K562 (cell line): ENCODE measurements around the gene BRCC3. TPM values are rescaled to one million over a fixed set of nuclear protein-coding genes. Genes with fewer than 3 reads are reported as not detected.

ENCODE experiments used
- ADNP ChIP-seq: fragments of 200-800 bp; sonication (Bioruptor generic); IDR thresholded peaks from 2 replicates; pipeline ENCODE4 v1.6.1; 2016; ENCODE audit warnings: missing genetic modification characterization, missing compliant biosample characterization
- CCNT2 ChIP-seq: IDR thresholded peaks from 2 replicates; pipeline ENCODE4 v1.6.1; 2011; ENCODE audit warnings: borderline replicate concordance, low read depth, mild to moderate bottlenecking, moderate library complexity, mixed read lengths, low read length; ENCODE audit not compliant: insufficient read length; ENCODE audit errors: extremely low read depth
- CTCF ChIP-seq, 3 experiments: IDR thresholded peaks in 2 of 3; conservative IDR thresholded peaks in 1 of 3; 2 replicates each; pipeline ENCODE4 v1.5.1; 2011 to 2012; ENCODE audit warnings: low read length in 3 of 3, mild to moderate bottlenecking in 3 of 3, control low read depth in 2 of 3, improper control_type of control experiment in 1 of 3, inconsistent platforms in 1 of 3, low read depth in 1 of 3, mixed read lengths in 1 of 3, moderate library complexity in 1 of 3; ENCODE audit not compliant: insufficient read depth in 2 of 3
- GATAD2A ChIP-seq: fragments of 450-650 bp; IDR thresholded peaks from 2 replicates; pipeline ENCODE4 v1.6.1; 2017
- HLTF ChIP-seq: fragments of 450-650 bp; IDR thresholded peaks from 2 replicates; pipeline ENCODE4 v1.6.1; 2016
- JUNB ChIP-seq: fragments of 450-650 bp; formaldehyde crosslinking; conservative IDR thresholded peaks from 2 replicates; pipeline ENCODE4 v1.4.0; 2020; ENCODE audit warnings: mild to moderate bottlenecking
- LARP7 ChIP-seq: fragments of 450-650 bp; IDR thresholded peaks from 2 replicates; pipeline ENCODE4 v1.6.1; 2016
- MCM7 ChIP-seq, 2 experiments: fragments of 450-650 bp; IDR thresholded peaks; 2 replicates each; pipeline ENCODE4 v1.6.1; 2016 to 2018
- MEF2D ChIP-seq: conservative IDR thresholded peaks from 2 replicates; pipeline ENCODE4 v1.6.1; 2016; ENCODE audit warnings: low read depth, missing genetic modification characterization, missing compliant biosample characterization
- MYC ChIP-seq, 2 experiments: fragments of 250-450 bp in 1 of 2; sonication (Bioruptor Pico) in 1 of 2; IDR thresholded peaks; 2 replicates each; pipeline versions ENCODE4 v1.5.1 to v1.6.1; 2012 to 2021; ENCODE audit warnings: low read depth in 2 of 2, borderline replicate concordance in 1 of 2, improper control_type of control experiment in 1 of 2, low read length in 1 of 2, mild to moderate bottlenecking in 1 of 2, moderate library complexity in 1 of 2
- NFRKB ChIP-seq: fragments of 450-650 bp; IDR thresholded peaks from 2 replicates; pipeline ENCODE4 v1.6.1; 2016; ENCODE audit warnings: low read depth
- POLR2A ChIP-seq: fragments of 450-650 bp; conservative IDR thresholded peaks from 2 replicates; pipeline ENCODE4 v1.6.1; 2016
- RHOXF2B ChIP-seq: fragments of 250-450 bp; sonication (Bioruptor Pico); conservative IDR thresholded peaks from 2 replicates; pipeline ENCODE4 v1.5.1; 2021
- SFPQ ChIP-seq: fragments of 200-400 bp; formaldehyde crosslinking; IDR thresholded peaks from 2 replicates; pipeline ENCODE4 v1.6.1; 2017; ENCODE audit warnings: mild to moderate bottlenecking, low read depth, low read length, moderate library complexity
- SP2 ChIP-seq: IDR thresholded peaks from 2 replicates; pipeline ENCODE4 v1.6.1; 2011; ENCODE audit warnings: mild to moderate bottlenecking, low read depth, low read length, moderate library complexity; ENCODE audit not compliant: poor library complexity, severe bottlenecking; ENCODE audit errors: extremely low read depth
- ZBTB17 ChIP-seq: fragments of 450-650 bp; formaldehyde crosslinking; IDR thresholded peaks from 2 replicates; pipeline ENCODE4 v1.4.0; 2020; ENCODE audit warnings: mild to moderate bottlenecking
- ZFP1 ChIP-seq: fragments of 450-650 bp; formaldehyde crosslinking; IDR thresholded peaks from 2 replicates; pipeline ENCODE4 v1.4.0; 2020; ENCODE audit warnings: mild to moderate bottlenecking, mixed read lengths
- ZNF277 ChIP-seq: fragments of 250-450 bp; sonication (Bioruptor Pico); IDR thresholded peaks from 2 replicates; pipeline ENCODE4 v1.8.0; 2022; ENCODE audit warnings: inconsistent platforms, mild to moderate bottlenecking, moderate library complexity, borderline replicate concordance
- ZNF354B ChIP-seq: fragments of 250-450 bp; sonication (Bioruptor Pico); IDR thresholded peaks from 2 replicates; pipeline ENCODE4 v1.4.0; 2020
- ZNF431 ChIP-seq: sonication (generic); formaldehyde crosslinking; IDR thresholded peaks from 2 replicates; pipeline ENCODE4 v1.8.0; 2022; ENCODE audit warnings: mild to moderate bottlenecking, missing genetic modification reagents
- polyA plus RNA-seq, 8 experiments: library from polyadenylated mRNA; depleted of rRNA in 4 of 8; stranded (reverse) in 5 of 8; unstranded in 3 of 8; fragments of >200 nt; fragmentation: Nextera tagmentation in 2 of 8; fragmentation: Illumina TruSeq in 1 of 8; extraction: Ambion mirVana in 2 of 8; extraction: Trizol in 1 of 8; gene quantifications; 2 replicates each; pipeline versions ENCODE4 v1.2.1 to v1.2.3, GENCODE V29; 2011 to 2014; ENCODE audit warnings: inconsistent platforms in 1 of 8, missing spikeins in 1 of 8
- total RNA-seq, 7 experiments: library from RNA; depleted of rRNA in 6 of 7; stranded (reverse); fragments of >200 nt in 6 of 7; fragmentation: Illumina TruSeq in 2 of 7; extraction: Trizol in 2 of 7; gene quantifications; 2 replicates each; pipeline versions ENCODE4 v1.2.1 to v1.2.3, GENCODE V29; 2011 to 2021; ENCODE audit warnings: low replicate concordance in 1 of 7
- TF ChIP-seq, protein P1 (sequence below): fragments of 250-450 bp; sonication (Bioruptor Pico); IDR thresholded peaks from 2 replicates; pipeline ENCODE4 v1.5.0; 2021; ENCODE audit warnings: mild to moderate bottlenecking, moderate library complexity

BRCC3 gene
- total and polyA plus RNA-seq, 9 of the 15 experiments (the other 6 are each of a cell fraction or from before 2014, with no cell fraction given) = 9.6 to 44.8 (median 26.7) TPM

GRCh38 chrX:155026727-155027508 is 44.4 kb upstream of the BRCC3 start, which contains the start of gene FUNDC2 (continued):
- TF ChIP-seq MYC (IDR thresholded peaks at IDR 0.05; ENCODE audit: low read depth, low read length) = peak; percentile 85
- TF ChIP-seq MYC (CRISPR knock-in tag; IDR thresholded peaks at IDR 0.05; ENCODE audit: borderline replicate concordance, low read depth) = no peak
- TF ChIP-seq ZNF431 (CRISPR knock-in tag) = no peak
- peak; percentile 83 for TF ChIP-seq POLR2A
- no peak for TF ChIP-seq MCM7 (IDR thresholded peaks at IDR 0.05)
- TF ChIP-seq MEF2D (tag) = no peak
- TF ChIP-seq, protein P1, sequence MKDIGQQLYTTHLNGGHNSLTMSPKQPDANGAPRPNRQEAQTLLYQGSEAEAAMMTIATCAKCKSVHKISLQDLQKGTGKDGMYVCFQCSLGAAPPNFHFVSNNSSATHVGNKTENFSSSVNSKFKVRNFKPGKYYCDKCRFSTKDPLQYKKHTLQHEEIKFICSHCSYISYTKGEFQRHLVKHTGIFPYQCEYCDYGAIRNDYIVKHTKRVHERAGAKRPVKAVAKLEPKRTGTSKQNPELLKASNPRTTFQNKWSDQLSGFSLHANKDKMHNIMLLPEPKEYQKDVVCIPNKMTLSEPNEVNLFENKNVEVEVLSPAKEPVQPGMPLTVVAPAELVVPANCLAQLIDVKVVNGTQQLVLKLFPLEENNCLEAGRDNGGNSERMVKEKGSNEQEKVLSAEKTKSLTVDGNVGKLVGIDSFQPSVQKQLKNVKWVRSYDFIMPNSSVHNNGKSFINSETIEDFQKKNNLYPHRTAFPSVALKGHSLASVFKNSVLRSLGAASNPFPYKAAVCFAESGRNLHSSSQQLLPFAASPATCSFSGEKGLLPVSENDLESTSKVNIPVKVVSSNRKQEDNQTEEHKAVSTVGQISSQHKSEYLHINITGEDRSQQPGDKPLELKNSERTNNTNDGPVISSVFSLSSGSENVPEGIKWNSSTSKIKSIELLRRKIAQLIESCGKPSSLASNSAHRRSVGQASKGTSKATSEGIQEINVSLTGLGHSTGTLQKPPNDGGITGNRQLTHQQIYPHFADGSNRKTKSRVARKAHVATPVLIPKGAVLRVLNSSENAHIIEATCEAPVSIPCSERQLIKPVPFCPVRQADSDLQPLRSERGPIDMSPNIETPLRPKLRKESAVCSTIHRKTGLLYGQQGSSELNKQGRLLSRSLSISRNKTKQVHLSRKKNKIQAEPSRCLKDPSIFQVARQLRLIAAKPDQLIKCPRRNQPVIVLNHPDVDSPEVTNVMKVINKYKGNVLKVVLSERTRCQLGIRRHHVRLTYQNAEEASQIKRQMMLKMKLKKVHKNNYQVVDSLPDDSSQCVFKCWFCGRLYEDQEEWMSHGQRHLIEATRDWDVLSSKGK (CRISPR knock-in tag) = no peak
- TF ChIP-seq ZNF277 (CRISPR knock-in tag) = no peak
- no peak for TF ChIP-seq HLTF
- TF ChIP-seq SFPQ = no peak
- TF ChIP-seq CTCF (IDR thresholded peaks at IDR 0.05 in 2 of 3, conservative IDR thresholded peaks at IDR 0.05 in 1 of 3; ENCODE audit: insufficient read depth in 2 of 3, low read depth in 1 of 3, low read length in 3 of 3) = no peak
- no peak for TF ChIP-seq ZFP1 (CRISPR knock-in tag)
- TF ChIP-seq GATAD2A = no peak
- TF ChIP-seq ZNF354B (CRISPR knock-in tag) = no peak
- TF ChIP-seq NFRKB = peak; percentile 83; the same call in 1 of the 2 replicates
- TF ChIP-seq CCNT2 = peak; percentile 92
- no peak for TF ChIP-seq ADNP (tag)
- no peak for TF ChIP-seq ZBTB17 (CRISPR knock-in tag)
- no peak for TF ChIP-seq RHOXF2B
- no peak for TF ChIP-seq SP2
- TF ChIP-seq LARP7 = no peak
- no peak for TF ChIP-seq JUNB (CRISPR knock-in tag)
